ENCODE results near the gene PHTF2. TPM values are rescaled to one million over a fixed set of nuclear protein-coding genes. Genes with fewer than 3 reads are reported as not detected.

Gene PHTF2
- polyA plus RNA-seq, 1 experiment: 60.1 TPM

DNA sequence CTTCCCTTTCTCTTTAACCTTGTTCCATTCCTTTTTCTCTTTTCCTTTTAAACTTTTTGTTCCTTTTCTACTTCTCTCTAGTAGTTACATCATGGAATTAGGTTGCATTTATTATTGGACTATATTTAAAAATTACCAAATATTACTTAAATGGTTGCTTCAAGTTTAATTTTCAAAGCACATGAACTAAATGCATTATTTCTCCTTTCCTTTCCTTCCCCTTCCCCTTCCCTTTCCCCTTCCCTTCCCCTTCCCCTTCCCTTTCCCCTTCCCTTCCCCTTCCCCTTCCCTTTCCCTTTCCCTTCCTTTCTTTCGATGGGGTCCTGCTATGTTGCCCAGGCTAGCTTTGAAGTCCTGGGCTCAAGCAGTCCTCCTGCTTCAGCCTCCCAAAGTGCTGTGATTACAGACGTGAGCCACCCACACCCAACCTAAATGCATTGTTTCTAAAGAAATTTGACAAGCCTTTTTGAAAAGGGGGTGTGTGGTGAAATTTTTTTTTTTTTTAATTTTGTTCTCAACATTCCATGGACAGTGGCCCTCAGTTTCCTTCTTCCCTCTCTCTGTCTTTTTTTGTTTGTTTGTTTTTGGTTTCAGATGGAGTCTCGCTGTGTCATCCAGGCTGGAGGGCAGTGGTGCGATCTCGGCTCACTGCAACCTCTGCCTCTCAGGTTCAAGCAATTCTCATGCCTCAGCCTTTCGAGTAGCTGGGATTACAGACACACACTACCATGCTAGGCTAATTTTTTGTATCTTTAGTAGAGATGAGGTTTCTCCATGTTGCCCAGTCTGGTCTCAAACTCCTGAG, 31.6 kb upstream of the PHTF2 start:
- POLR2A ChIA-PET: no interaction called here

DNA sequence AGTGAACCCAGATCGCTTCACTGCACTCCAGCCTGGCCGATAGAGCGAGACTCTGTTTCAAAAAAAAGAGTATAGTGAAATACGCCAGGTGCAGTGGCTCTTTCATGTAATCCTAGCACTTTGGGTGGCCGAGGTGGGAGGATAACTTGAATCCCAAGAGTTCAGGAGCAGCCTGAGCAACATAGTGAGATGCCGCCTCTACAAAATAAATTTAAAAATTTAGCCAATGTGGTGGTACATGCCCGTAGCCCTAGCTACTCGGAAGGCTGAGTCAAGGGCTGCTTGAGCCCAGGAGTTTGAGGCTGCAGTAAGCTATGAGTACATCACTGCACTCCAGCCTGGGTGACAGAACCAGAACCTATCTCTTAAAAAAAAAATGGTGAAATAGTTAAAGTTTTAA, 28.3 kb upstream of the PHTF2 start:
- POLR2A ChIA-PET: no interaction called here
- CTCF ChIA-PET: interaction anchor here (1.3 kb wide), 1 partner anchor 11 kb away, joined by 3 read pairs; no protein-coding TSS in a partner anchor
- H3K27me3 ChIP-seq (ENCODE audit: control insufficient read depth, insufficient read depth, low read length): no peaks in the 10 kb centered on the region
- no peaks in the 10 kb centered on the region for H3K9me3 ChIP-seq (ENCODE audit: control insufficient read depth, insufficient read depth, low read length)
- DNase-seq (ENCODE audit: low read depth, low spot score): no peak
- H3K27ac ChIP-seq (ENCODE audit: low read depth, low read length): no peak overlapping the region
- H3K4me3 ChIP-seq (ENCODE audit: low read depth, low read length): no peak overlapping the region
- TF ChIP-seq, protein P1, sequence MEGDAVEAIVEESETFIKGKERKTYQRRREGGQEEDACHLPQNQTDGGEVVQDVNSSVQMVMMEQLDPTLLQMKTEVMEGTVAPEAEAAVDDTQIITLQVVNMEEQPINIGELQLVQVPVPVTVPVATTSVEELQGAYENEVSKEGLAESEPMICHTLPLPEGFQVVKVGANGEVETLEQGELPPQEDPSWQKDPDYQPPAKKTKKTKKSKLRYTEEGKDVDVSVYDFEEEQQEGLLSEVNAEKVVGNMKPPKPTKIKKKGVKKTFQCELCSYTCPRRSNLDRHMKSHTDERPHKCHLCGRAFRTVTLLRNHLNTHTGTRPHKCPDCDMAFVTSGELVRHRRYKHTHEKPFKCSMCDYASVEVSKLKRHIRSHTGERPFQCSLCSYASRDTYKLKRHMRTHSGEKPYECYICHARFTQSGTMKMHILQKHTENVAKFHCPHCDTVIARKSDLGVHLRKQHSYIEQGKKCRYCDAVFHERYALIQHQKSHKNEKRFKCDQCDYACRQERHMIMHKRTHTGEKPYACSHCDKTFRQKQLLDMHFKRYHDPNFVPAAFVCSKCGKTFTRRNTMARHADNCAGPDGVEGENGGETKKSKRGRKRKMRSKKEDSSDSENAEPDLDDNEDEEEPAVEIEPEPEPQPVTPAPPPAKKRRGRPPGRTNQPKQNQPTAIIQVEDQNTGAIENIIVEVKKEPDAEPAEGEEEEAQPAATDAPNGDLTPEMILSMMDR (IDR thresholded peaks at IDR 0.05; ENCODE audit: low read depth, low read length): no peak

More for the DNA sequence above, 31.6 kb upstream of the PHTF2 start:
- Histone ChIP-seq H3K4me3 (ENCODE audit: low read depth, low read length) (no peak overlapping the region), H3K9me3 (ENCODE audit: control insufficient read depth, insufficient read depth, low read length) (no peaks in the 10 kb centered on the region), H3K27ac (ENCODE audit: low read depth, low read length) (no peak overlapping the region), H3K27me3 (ENCODE audit: control insufficient read depth, insufficient read depth, low read length) (no peaks in the 10 kb centered on the region)
- no peak for DNase-seq (ENCODE audit: low read depth, low spot score)
- CTCF ChIA-PET: interaction anchor here (0.7 to 2.0 kb wide), 2 partner anchors 14 to 115 kb away, joined by 5 to 12 read pairs; no protein-coding TSS in a partner anchor
- TF ChIP-seq, protein P1 (IDR thresholded peaks at IDR 0.05; ENCODE audit: low read depth, low read length): no peak

DNA sequence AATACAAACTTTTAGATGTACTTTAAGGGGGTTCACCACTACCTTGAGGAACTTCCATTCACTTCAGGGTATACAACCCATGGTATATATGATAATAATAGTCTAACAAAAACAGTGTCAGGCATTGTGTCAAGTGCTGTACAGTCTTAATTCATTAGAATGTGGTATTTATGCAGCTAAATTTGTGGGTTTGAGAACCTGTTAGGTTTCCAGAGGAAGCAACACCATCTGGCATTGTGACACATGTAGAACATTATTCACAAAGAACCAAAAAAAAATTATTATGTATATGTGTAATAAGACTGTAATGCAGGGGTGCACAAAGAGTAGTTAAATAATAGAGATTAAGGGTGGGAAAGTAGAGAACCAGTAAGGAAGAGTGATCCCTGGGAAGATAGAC, 26.7 kb upstream of the PHTF2 start:
- POLR2A ChIA-PET: interaction anchor here (0.6 kb wide), 1 partner anchor 70 kb away, joined by 3 read pairs; no protein-coding TSS in a partner anchor
- DNase-seq (ENCODE audit: low read depth, low spot score): no peak
- Histone ChIP-seq H3K4me3 (ENCODE audit: low read depth, low read length) (no peak overlapping the region), H3K9me3 (ENCODE audit: control insufficient read depth, insufficient read depth, low read length) (no peaks in the 10 kb centered on the region), H3K27me3 (ENCODE audit: control insufficient read depth, insufficient read depth, low read length) (no peaks in the 10 kb centered on the region), H3K27ac (ENCODE audit: low read depth, low read length) (no peak overlapping the region)
- TF ChIP-seq, protein P1 (IDR thresholded peaks at IDR 0.05; ENCODE audit: low read depth, low read length): no peak
- CTCF ChIA-PET: no interaction called here

DNA sequence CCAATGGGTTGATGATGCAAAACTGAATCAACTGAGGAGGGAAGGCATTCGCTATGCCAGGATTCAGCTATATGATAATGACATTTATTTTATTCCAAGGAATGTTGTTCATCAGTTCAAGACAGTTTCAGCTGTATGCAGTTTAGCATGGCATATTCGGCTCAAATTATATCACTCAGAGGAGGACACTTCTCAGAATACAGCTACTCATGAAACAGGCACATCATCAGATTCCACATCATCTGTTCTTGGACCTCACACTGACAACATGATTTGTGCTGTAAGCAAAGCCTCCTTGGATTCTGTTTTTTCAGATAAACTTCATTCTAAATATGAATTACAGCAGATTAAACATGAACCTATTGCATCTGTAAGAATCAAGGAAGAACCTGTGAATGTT, 20.0 kb upstream of the PHTF2 start:
- Histone ChIP-seq H3K27me3 (ENCODE audit: control insufficient read depth, insufficient read depth, low read length) (no peaks in the 10 kb centered on the region), H3K27ac (ENCODE audit: low read depth, low read length) (no peak overlapping the region), H3K9me3 (ENCODE audit: control insufficient read depth, insufficient read depth, low read length) (no peaks in the 10 kb centered on the region), H3K4me3 (ENCODE audit: low read depth, low read length) (no peak overlapping the region)
- TF ChIP-seq, protein P1 (IDR thresholded peaks at IDR 0.05; ENCODE audit: low read depth, low read length): no peak
- DNase-seq (ENCODE audit: low read depth, low spot score): no peak
- ChIA-PET CTCF (interaction anchor here (2.2 kb wide), 1 partner anchor 127 kb away, joined by 9 read pairs; no protein-coding TSS in a partner anchor), POLR2A (no interaction called here)

DNA sequence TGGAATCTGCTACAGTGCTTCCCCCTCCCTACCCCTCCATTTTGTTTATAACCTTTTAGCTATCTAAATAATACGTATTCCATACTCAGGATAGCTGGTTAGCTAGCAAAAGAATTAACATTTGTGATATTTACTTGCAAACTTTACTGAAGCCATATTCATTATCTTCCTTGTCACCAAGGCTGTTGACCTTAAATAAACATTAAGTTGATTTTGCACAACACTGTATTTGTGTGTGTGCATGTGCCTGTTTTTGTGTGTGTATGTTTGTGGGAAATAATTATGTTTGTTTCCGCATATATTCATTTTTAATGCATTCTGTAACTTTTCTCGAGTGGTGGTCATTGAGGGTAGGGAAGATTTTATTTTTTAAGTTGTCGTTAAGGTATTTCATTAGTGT, 16.2 kb upstream of the PHTF2 start:
- POLR2A ChIA-PET: no interaction called here
- CTCF ChIA-PET: no interaction called here

More for the DNA sequence above, 16.2 kb upstream of the PHTF2 start:
- Histone ChIP-seq H3K9me3 (ENCODE audit: control insufficient read depth, insufficient read depth, low read length) (peaks cover 8% of the 10 kb centered on the region; the same call in 1 of the 2 replicates), H3K27ac (ENCODE audit: low read depth, low read length) (no peak overlapping the region), H3K27me3 (ENCODE audit: control insufficient read depth, insufficient read depth, low read length) (no peaks in the 10 kb centered on the region), H3K4me3 (ENCODE audit: low read depth, low read length) (no peak overlapping the region)
- TF ChIP-seq, protein P1 (IDR thresholded peaks at IDR 0.05; ENCODE audit: low read depth, low read length): no peak
- DNase-seq (ENCODE audit: low read depth, low spot score): no peak
